Epithelial cell of proximal tubule (primary cell): Measurements from ENCODE around the gene GIT1. TPM values are rescaled to one million over a fixed set of nuclear protein-coding genes. Genes with fewer than 3 reads are reported as not detected.

ENCODE experiments used
- total RNA-seq: library from RNA; depleted of rRNA; stranded (reverse); fragments of >200 nt; gene quantifications from 2 replicates; pipeline ENCODE4 v1.2.3, GENCODE V29; 2015

The GIT1 gene
- total RNA-seq, 1 donor from 2014 or later = 74.3 TPM

Other genes starting within 250 kb of the GIT1 start
- gene TAOK1, start 199.3 kb downstream of the GIT1 start, total RNA-seq = 22.0 and 34.1 TPM in 2 replicates
- gene ABHD15, start 22.6 kb downstream of the GIT1 start, total RNA-seq = 8.2 and 11.3 TPM in 2 replicates
- 77.6 and 78.8 TPM in 2 replicates for gene TP53I13, start 20.9 kb downstream of the GIT1 start, total RNA-seq
- 12.9 and 30.7 TPM in 2 replicates for gene ANKRD13B, start 3.5 kb upstream of the GIT1 start, total RNA-seq
- 4.4 and 28.7 TPM in 2 replicates for gene CORO6, start 33.3 kb upstream of the GIT1 start, total RNA-seq